ENCODE results near the gene ATP6V1G3.
A peak's percentile ranks its signal among the peaks of the same experiment; 100 is the strongest.

The ATP6V1G3 gene

DNA sequence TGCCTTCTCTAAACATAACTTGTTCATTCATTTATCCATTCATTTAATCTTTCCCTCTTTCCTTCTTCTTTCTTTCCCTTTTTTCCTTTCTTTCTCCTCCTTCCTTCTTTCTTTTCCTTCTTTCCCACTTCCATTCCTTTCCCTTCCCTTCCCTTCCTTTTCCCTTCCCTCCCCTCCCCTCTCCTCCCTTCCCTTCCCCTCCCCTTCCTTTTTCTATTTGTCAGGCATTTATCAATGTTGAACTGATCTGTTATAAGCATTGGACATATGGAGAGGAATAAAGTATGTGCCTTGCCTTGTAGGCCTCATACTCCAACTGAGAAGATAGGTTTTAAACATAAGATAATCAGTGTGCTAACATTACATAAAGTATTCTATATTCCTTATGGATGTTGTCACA lies 23.7 kb upstream of the ATP6V1G3 start:
- ATAC-seq: no peak
- TF ChIP-seq GLIS3 (CRISPR knock-in tag; IDR thresholded peaks at IDR 0.05) (no peak), ZNF70 (CRISPR knock-in tag; IDR thresholded peaks at IDR 0.05) (no peak), ZNF8 (CRISPR knock-in tag; IDR thresholded peaks at IDR 0.05) (no peak), ESRRG (CRISPR knock-in tag; IDR thresholded peaks at IDR 0.05) (no peak)
- TF ChIP-seq, protein P1, sequence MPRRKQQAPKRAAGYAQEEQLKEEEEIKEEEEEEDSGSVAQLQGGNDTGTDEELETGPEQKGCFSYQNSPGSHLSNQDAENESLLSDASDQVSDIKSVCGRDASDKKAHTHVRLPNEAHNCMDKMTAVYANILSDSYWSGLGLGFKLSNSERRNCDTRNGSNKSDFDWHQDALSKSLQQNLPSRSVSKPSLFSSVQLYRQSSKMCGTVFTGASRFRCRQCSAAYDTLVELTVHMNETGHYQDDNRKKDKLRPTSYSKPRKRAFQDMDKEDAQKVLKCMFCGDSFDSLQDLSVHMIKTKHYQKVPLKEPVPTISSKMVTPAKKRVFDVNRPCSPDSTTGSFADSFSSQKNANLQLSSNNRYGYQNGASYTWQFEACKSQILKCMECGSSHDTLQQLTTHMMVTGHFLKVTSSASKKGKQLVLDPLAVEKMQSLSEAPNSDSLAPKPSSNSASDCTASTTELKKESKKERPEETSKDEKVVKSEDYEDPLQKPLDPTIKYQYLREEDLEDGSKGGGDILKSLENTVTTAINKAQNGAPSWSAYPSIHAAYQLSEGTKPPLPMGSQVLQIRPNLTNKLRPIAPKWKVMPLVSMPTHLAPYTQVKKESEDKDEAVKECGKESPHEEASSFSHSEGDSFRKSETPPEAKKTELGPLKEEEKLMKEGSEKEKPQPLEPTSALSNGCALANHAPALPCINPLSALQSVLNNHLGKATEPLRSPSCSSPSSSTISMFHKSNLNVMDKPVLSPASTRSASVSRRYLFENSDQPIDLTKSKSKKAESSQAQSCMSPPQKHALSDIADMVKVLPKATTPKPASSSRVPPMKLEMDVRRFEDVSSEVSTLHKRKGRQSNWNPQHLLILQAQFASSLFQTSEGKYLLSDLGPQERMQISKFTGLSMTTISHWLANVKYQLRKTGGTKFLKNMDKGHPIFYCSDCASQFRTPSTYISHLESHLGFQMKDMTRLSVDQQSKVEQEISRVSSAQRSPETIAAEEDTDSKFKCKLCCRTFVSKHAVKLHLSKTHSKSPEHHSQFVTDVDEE (CRISPR knock-in tag; IDR thresholded peaks at IDR 0.05): no peak

DNA sequence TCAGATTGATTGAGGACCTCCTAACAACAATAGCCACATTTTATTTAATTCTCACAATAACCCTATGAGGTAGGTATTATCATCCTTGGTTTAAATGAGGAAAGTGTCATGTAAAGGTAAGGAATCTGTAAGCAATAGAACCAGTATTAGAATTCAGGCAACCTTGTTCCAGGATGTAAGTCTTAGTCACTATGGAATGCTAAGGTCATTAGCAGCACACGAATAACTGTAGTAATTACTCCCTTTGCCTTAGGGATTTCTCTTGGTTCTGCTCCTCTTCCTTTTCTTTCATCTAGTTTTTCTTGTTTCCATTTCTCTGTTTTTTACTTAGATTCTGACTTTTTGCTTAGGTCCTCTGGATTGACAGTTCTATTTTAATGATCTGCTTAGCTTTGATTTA lies 23.1 kb upstream of the ATP6V1G3 start:
- TF ChIP-seq PPARA (CRISPR knock-in tag; IDR thresholded peaks at IDR 0.05; ENCODE audit: borderline replicate concordance): no peak
- TF ChIP-seq ZC3H10 (CRISPR knock-in tag; IDR thresholded peaks at IDR 0.05): 0 out of 2 replicates have a peak, but pooled peaks have one; percentile 23
- no peak for ATAC-seq

DNA sequence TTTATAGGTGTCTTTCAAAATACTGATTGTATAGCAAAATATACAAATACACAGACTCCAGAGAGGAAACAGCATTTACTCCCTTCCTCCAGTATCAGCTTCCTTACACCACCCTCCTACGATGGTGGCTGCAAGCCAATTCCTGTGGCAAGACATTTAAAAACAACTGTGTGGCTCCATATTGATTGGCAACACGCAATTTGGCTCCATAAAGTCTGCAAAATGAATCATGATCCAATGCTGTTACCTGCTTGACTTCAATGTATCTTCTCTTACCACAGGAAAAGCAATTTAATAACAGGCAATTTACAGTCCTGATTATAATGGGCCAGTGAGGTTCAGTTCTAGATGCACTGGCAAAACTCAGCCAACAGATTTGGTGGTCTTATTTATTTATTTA lies 19.7 kb upstream of the ATP6V1G3 start:
- TF ChIP-seq TOX (CRISPR knock-in tag; IDR thresholded peaks at IDR 0.05; ENCODE audit: borderline replicate concordance): peak; percentile 79; the same call in 1 of the 2 replicates
- no peak for TF ChIP-seq ZFP3 (CRISPR knock-in tag; IDR thresholded peaks at IDR 0.05)
- peak; percentile 31; the same call in 1 of the 2 replicates for TF ChIP-seq ZNF8 (CRISPR knock-in tag; IDR thresholded peaks at IDR 0.05)
- TF ChIP-seq ZC3H10 (CRISPR knock-in tag; IDR thresholded peaks at IDR 0.05): peak; percentile 69; the same call in 1 of the 2 replicates
- no peak for TF ChIP-seq ARNTL (CRISPR knock-in tag; IDR thresholded peaks at IDR 0.05; ENCODE audit: borderline replicate concordance, low read depth)
- ATAC-seq: no peak

DNA sequence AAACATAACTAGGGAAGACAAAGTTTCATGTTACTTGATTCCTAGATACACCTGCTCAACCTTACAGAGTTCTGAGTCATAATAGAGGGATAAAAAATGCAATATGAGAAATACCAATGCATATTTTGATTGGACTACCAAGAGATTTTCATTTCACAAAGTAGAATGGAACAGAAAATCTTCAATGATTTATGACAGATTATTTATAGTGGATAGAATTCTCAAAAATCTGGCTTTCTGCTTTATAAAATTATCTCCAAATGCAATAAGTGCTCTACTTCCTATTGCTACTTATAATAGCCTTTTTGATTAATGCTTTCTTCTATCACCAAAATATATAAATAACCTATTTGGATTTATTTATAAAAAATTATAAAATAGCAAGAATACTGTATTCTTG lies 18.9 kb upstream of the ATP6V1G3 start:
- ATAC-seq: no peak
- TF ChIP-seq ZNF70 (CRISPR knock-in tag; IDR thresholded peaks at IDR 0.05) (no peak), TOX (CRISPR knock-in tag; IDR thresholded peaks at IDR 0.05; ENCODE audit: borderline replicate concordance) (peak; percentile 85; the same call in 1 of the 2 replicates), ZC3H10 (CRISPR knock-in tag; IDR thresholded peaks at IDR 0.05) (peak; percentile 90)

- no peak for ATAC-seq
- TF ChIP-seq GLIS3 (CRISPR knock-in tag; IDR thresholded peaks at IDR 0.05) (no peak), PPARA (CRISPR knock-in tag; IDR thresholded peaks at IDR 0.05; ENCODE audit: borderline replicate concordance) (no peak), SNAI2 (CRISPR knock-in tag; IDR thresholded peaks at IDR 0.05) (no peak), RARB (CRISPR knock-in tag; IDR thresholded peaks at IDR 0.05) (no peak), POU6F1 (CRISPR knock-in tag; IDR thresholded peaks at IDR 0.05; ENCODE audit: borderline replicate concordance, low read depth) (no peak), CSDC2 (CRISPR knock-in tag; IDR thresholded peaks at IDR 0.05) (no peak), ARNTL (CRISPR knock-in tag; IDR thresholded peaks at IDR 0.05; ENCODE audit: borderline replicate concordance, low read depth) (no peak), ESRRG (CRISPR knock-in tag; IDR thresholded peaks at IDR 0.05) (no peak), CREB5 (CRISPR knock-in tag; IDR thresholded peaks at IDR 0.05; ENCODE audit: low read depth) (no peak), ISL1 (CRISPR knock-in tag; IDR thresholded peaks at IDR 0.05) (no peak), ZC3H10 (CRISPR knock-in tag; IDR thresholded peaks at IDR 0.05) (no peak), TCF4 (CRISPR knock-in tag; IDR thresholded peaks at IDR 0.05; ENCODE audit: borderline replicate concordance) (no peak), ZNF8 (CRISPR knock-in tag; IDR thresholded peaks at IDR 0.05) (no peak), PATZ1 (CRISPR knock-in tag; IDR thresholded peaks at IDR 0.05; ENCODE audit: borderline replicate concordance) (no peak), OSR1 (CRISPR knock-in tag; IDR thresholded peaks at IDR 0.05) (no peak), ZFP30 (CRISPR knock-in tag; IDR thresholded peaks at IDR 0.05) (no peak), ZNF70 (CRISPR knock-in tag; IDR thresholded peaks at IDR 0.05) (no peak)
- TF ChIP-seq, protein P1 (CRISPR knock-in tag; IDR thresholded peaks at IDR 0.05): no peak
These were observed 17.9 kb upstream of the ATP6V1G3 start for GRCh38 chr1:198558402-198558801.
